Astrocyte of the cerebellum (primary cell): ENCODE data around the gene TAF4.

Experiments
- DNase-seq: peaks from one replicate; pipeline ENCODE4 v3.0.0-alpha.2; 2011; ENCODE audit warnings: low read depth
- H3K4me3 ChIP-seq: 2 replicates; pipeline ENCODE4 v1.5.1; 2011; ENCODE audit warnings: mild to moderate bottlenecking, low read depth, low read length, moderate library complexity
- CTCF ChIP-seq: IDR thresholded peaks from 2 replicates; pipeline ENCODE4 v1.5.1; 2012; ENCODE audit warnings: low read length, low read depth, moderate library complexity, mild to moderate bottlenecking; ENCODE audit errors: missing control alignments
- in situ Hi-C: cut with HindIII; loops from 2 replicates; pipeline ENCODE4 v1.10.0; 2017; ENCODE audit warnings: low sequenced_read_pairs

TAF4 gene

GRCh38 chr20:61937963-61938838 is 127.5 kb downstream of the TAF4 start:
- in situ Hi-C loops: no loop called here
- TF ChIP-seq CTCF: no peak
- no peak overlapping the region for H3K4me3 ChIP-seq
- no peak for DNase-seq

GRCh38 chr20:61937146-61937962 is 128.3 kb downstream of the TAF4 start:
- H3K4me3 ChIP-seq: no peak overlapping the region
- no peak for TF ChIP-seq CTCF
- in situ Hi-C loops: no loop called here
- DNase-seq: no peak

- no peak for DNase-seq
Observed at GRCh38 chr20:61936701-61937131, 129.0 kb downstream of the TAF4 start.

GRCh38 chr20:61935926-61936700 is 129.6 kb downstream of the TAF4 start:
- in situ Hi-C loops: no loop called here
- no peak for TF ChIP-seq CTCF
- DNase-seq: no peak
- H3K4me3 ChIP-seq: no peak overlapping the region

More at GRCh38 chr20:61936701-61937131, 129.0 kb downstream of the TAF4 start:
- H3K4me3 ChIP-seq: no peak overlapping the region
- TF ChIP-seq CTCF: no peak
- in situ Hi-C loops: no loop called here

- in situ Hi-C loops: no loop called here
- DNase-seq: no peak
- no peak for TF ChIP-seq CTCF
- no peak overlapping the region for H3K4me3 ChIP-seq
Observed at GRCh38 chr20:61934716-61935530, 130.8 kb downstream of the TAF4 start.
